Progenitor cell of endocrine pancreas (in vitro differentiated cells): ENCODE measurements around the gene TMEM170B. TPM values are rescaled to one million over a fixed set of nuclear protein-coding genes. Genes with fewer than 3 reads are reported as not detected.

Experiments
- DNase-seq: peaks from one replicate; pipeline ENCODE4 v3.0.0; 2021; ENCODE audit warnings: low spot score; ENCODE audit not compliant: unreplicated experiment
- H3K27ac Mint-ChIP-seq: 2 replicates; pipeline ENCODE4 v1.8.0; 2021; ENCODE audit warnings: mild to moderate bottlenecking, moderate library complexity, mixed read lengths
- H3K27me3 Mint-ChIP-seq: 2 replicates; pipeline ENCODE4 v1.8.0; 2021; ENCODE audit warnings: mixed read lengths
- H3K36me3 Mint-ChIP-seq: 2 replicates; pipeline ENCODE4 v1.8.0; 2022; ENCODE audit warnings: mixed read lengths; ENCODE audit not compliant: insufficient read depth
- H3K4me1 Mint-ChIP-seq: 2 replicates; pipeline ENCODE4 v1.8.0; 2021; ENCODE audit warnings: low read depth, mixed read lengths
- H3K4me3 Mint-ChIP-seq: 2 replicates; pipeline ENCODE4 v1.8.0; 2021; ENCODE audit warnings: low read depth, mild to moderate bottlenecking, moderate library complexity, mixed read lengths
- H3K9me3 Mint-ChIP-seq: 2 replicates; pipeline ENCODE4 v1.8.0; 2021; ENCODE audit warnings: low read depth, mixed read lengths
- CTCF ChIP-seq: fragments of 200-600 bp; sonication (generic); IDR thresholded peaks from one replicate; pipeline ENCODE4 v1.5.0; 2021; ENCODE audit warnings: antibody characterized with exemption, mild to moderate bottlenecking; ENCODE audit not compliant: unreplicated experiment
- total RNA-seq: library from RNA; stranded (reverse); gene quantifications from 2 replicates; pipeline ENCODE4 v1.2.1, GENCODE V29; 2021

TMEM170B gene
- total RNA-seq, 1 donor from 2014 or later = 7.6 TPM

DNA sequence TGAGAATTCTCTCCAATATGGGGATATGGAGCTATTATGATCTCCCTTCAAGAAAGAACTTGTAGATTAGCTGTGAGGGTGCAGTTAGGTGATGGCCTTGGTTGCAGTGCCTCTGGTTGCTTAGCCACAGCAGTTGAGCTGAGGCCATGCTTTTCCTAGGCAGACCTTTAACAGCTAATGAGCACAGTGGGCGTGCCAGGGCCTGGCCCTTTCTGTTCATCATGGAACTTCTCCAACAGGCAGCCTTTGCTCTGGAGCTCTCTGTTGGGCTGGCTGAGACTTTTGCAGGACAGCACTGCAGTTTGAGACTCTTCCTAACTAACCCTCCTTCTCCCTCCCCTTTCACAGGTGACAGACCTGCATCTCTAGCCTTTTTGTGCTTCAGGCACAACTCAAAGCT lies 39.7 kb upstream of the TMEM170B start:
- DNase-seq = no peak
- no peak overlapping the region for H3K4me3 Mint-ChIP-seq
- no peak for TF ChIP-seq CTCF
- no peak overlapping the region for H3K27ac Mint-ChIP-seq
- H3K36me3 Mint-ChIP-seq = no peaks in the 10 kb centered on the region
- H3K9me3 Mint-ChIP-seq = no peaks in the 10 kb centered on the region
- peaks cover 3% of the 10 kb centered on the region for H3K27me3 Mint-ChIP-seq
- H3K4me1 Mint-ChIP-seq = no peaks in the 10 kb centered on the region

DNA sequence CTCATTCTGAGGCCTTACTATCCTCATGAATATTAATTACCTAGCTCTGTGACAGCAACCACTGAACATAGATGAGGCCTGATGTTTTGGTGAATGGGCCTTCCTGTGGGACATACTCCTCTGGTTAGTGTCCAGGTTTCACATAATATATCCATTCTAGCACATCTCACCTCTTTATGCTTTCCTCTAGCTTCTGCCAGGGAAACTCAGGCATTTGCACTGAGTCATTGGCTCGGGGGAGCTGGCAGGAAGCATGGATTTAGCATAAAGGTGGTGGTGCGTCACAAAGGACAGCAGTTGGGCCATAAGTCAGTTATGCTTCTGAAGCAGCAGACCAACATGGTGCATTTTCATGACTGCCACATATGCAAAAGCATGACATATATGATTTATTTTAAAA lies 37.5 kb upstream of the TMEM170B start:
- no peak for DNase-seq
- H3K27ac Mint-ChIP-seq = no peak overlapping the region
- no peaks in the 10 kb centered on the region for H3K36me3 Mint-ChIP-seq
- peaks cover 1% of the 10 kb centered on the region for H3K9me3 Mint-ChIP-seq
- peaks cover 3% of the 10 kb centered on the region for H3K27me3 Mint-ChIP-seq
- no peak overlapping the region for H3K4me3 Mint-ChIP-seq
- TF ChIP-seq CTCF = no peak
- H3K4me1 Mint-ChIP-seq = no peaks in the 10 kb centered on the region

DNA sequence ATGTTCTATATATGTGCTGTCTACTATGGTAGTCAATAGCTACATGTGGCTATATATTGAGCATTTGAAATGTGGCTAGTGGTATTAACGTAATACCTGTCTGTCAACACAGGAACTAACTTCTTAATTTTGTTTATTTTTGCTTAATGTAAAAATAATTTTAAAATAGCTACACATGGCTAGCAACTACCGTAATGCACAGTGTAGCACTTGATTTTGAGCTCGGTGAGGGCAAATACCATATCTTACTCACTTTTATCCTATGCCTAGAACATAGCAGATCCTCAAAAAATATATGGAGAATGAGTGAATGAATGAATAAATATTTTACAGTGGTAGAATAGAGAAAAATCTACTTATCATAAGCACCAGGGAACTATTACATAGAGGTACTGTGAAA lies 28.1 kb upstream of the TMEM170B start:
- Mint-ChIP-seq H3K4me3 (no peak overlapping the region), H3K9me3 (peaks cover 18% of the 10 kb centered on the region), H3K27ac (no peak overlapping the region), H3K4me1 (no peaks in the 10 kb centered on the region), H3K36me3 (no peaks in the 10 kb centered on the region), H3K27me3 (no peaks in the 10 kb centered on the region)
- no peak for TF ChIP-seq CTCF
- no peak for DNase-seq

DNA sequence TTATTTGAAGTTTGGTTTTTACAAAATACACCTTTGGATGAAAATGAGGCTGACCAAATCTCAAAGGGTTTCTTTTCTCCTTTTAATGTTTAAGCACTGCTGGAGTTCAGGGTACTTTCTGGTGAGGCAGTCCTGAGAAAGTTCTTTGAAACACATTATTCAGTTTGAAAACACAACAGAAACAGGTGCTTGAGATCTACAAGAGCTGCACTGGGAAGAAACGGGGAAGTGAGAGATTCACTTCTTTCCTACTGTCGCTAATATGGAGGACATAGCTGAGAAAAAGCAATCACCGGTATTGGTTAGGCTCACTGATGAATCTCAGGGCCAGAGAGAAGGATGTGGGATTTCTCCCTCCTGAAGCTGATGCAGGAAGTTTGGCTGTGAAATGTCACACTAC lies 22.9 kb upstream of the TMEM170B start:
- no peaks in the 10 kb centered on the region for H3K4me1 Mint-ChIP-seq
- no peak for DNase-seq
- H3K27ac Mint-ChIP-seq = no peak overlapping the region
- peaks cover 8% of the 10 kb centered on the region for H3K27me3 Mint-ChIP-seq
- peaks cover 16% of the 10 kb centered on the region for H3K9me3 Mint-ChIP-seq
- peaks cover 1% of the 10 kb centered on the region for H3K36me3 Mint-ChIP-seq
- no peak for TF ChIP-seq CTCF
- no peak overlapping the region for H3K4me3 Mint-ChIP-seq

GRCh38 chr6:11515763-11516162 lies 21.8 kb upstream of the TMEM170B start:
- H3K36me3 Mint-ChIP-seq = peaks cover 1% of the 10 kb centered on the region
- H3K27me3 Mint-ChIP-seq = peaks cover 9% of the 10 kb centered on the region
- peaks cover 11% of the 10 kb centered on the region for H3K9me3 Mint-ChIP-seq
- H3K4me1 Mint-ChIP-seq = no peaks in the 10 kb centered on the region
- no peak overlapping the region for H3K4me3 Mint-ChIP-seq
- DNase-seq = no peak
- TF ChIP-seq CTCF = no peak
- H3K27ac Mint-ChIP-seq = no peak overlapping the region
